GM18858 (cell line): Measurements from ENCODE around the gene TRIM66.
"Not testable (repeated sequence)": the region's sequence is repeated elsewhere in the genome, so short reads cannot be mapped to it uniquely, and the experiment has no call there.

Experiments
- ATAC-seq: cut with Tn5 transposase; IDR thresholded peaks from one replicate; pipeline ENCODE4 v1.9.1; 2021; ENCODE audit not compliant: unreplicated experiment

TRIM66 gene

DNA sequence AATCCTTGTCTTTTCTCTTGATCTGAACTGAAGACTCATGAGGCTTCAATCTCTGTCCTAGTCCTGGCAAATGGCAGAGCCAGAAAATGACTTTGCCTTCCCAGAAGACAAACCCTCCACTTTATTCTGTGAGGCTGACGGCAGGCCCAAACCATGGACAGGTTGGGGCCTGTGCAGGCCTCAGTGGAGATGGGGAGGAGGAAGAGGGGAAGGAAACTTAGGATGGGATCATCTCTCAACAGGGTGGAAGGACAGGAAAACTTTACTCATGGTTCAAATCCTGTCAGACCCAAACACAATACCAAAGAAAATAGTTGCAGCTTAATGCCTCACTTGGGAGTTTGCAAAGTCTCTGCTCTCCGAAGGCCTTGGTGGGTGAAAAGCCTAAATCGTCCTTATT is 10.0 kb upstream of the TRIM66 start:
- no peak for ATAC-seq

DNA sequence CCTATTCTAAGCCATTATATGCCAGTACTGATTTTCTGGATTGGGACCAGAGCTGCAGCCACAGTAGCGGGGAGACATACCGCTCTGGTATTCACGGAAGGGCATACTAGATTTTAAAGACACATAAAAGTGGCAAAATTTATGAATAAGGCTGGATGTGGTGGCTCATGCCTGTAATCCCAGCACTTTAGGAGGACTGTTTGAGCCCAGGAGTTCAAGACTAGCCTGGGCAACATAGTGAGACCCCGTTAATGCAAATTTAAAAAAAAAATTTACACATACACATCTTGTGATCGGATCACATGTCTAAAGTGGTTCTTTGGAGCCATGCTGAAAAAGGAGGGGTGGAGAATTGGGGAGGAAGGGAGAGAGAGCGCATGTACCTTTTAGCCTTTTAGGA is 9.1 kb upstream of the TRIM66 start:
- ATAC-seq, result no peak

DNA sequence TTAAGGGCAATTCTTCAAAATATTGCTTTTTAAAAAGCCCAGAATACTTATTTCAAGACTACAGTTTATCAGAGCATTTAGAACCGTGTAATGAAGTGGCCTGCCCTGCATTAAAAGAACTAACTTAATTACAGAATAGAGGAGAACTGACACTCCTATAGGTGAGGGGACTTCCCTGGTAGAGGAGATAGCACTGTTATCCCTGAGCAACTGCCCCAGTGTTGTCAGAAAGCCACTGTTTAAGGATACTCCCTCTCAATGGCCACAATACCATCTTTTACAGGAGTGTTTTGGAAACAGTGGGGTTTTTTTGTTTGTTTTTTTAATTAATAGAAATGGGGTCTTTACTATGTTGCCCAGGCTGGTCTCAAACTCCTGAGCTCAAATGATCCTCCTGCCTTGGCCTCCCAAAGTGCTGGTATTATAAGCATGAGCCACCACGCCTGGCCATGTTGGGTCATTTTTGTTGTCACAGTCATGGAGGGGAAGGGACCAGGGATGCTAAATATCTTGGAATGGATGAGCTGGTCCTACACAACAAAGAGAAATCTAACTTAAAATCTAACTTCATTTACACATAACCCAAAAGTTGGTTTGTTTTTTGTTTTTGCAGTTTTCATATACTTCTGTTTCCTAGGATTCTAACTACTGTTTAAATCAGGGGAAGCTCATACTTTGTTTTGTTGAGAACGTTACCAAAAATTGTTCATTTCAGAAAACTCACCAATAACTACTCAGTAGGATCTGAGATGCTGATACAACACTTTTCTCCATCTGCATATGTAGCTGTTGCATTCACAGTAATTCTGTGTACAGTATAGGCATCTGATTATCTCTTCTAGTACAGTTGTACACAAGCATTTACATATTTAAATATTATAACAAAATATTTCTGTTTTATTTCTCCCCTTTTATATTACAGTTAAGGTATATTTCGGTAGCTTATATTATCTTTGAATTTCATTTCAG is 8.2 kb upstream of the TRIM66 start:
- no peak for ATAC-seq

DNA sequence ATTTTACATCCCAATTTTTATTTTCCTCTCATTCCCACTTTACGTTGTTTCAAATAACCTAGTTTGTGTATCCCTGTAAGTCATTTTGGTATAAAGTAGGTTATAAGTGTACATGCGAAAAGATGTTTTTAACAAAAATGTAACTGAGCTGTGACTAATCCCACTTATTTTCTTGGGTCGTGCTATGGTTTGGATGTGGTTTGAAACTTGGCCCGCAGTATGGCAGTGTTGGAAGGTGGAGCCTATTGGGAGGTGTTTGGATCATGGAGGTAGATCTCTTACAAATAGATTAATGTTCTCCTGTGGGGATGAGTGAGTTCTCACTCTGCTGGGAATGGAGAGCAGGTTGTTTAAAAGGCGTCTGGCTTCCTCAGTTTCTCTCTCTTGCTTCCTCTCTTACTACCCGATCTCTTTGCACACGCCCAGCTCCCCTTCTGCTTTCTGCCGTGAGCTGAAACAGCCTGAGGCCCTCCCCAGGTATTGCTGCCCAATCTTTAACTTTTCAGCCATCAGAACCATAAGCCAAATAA is 7.3 kb upstream of the TRIM66 start:
- ATAC-seq, result no peak

DNA sequence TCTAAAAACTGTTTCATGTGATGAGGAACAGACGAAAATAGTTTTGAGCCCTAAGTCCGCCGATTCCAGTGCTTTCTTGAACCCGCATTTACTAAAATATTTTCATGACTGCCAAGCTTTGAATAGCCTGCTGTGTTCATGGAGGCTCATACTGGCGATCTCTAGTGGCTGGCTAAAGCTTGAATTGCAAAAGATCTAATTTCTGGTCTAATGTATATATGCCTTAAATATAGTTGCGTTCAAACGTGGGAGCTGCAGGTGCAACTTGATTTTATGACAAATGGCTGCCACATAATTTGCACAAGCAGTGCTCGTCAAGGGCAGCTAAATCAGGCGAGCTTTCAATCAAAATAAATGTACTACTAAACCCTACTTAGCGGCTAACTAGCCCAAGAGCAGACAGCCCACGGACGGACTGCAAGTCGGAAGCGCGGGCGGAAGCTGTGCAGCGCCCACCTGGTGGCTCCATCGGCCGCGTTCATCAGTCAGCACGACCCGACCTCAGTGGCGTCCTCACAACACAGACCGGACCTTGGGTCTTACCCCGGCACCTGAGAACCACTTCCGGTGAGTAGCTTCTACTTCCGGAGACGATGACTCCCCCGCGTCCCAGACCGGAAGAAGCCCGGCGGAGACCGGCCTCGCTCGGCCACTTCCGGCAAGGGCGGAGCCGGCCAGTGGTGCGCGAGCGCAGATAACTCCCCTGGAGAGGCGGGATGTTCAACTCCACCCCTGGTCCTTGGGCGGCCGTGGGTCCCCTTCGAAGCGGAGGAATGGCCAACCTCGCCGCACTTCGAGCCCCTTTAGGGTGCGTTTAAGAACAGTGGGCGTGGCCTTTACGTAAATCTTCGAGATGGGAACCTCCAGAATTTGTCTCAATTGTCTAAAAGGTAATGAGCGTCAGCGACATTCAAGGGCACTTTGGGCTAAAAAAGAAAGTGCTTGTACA is 6.2 kb upstream of the TRIM66 start:
- peak; percentile 83 for ATAC-seq

DNA sequence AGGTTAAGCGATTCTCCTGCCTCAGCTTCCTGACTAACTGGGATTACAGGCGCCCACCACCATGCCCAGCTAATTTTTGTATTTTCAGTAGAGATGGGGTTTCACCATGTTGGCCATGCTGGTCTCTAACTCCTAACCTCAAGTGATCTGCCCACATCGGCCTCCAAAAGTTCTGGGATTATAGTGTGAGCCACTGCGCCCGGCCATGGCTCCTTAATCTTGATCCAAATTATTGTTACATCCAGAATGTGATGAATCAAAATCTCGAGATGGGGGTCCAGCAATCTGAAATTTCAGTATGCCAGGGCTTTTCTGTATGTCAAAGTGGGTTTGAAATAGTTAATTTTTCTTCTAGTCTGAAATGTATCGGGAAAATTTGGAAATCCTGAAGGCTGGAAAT is 3.9 kb upstream of the TRIM66 start:
- no peak for ATAC-seq

DNA sequence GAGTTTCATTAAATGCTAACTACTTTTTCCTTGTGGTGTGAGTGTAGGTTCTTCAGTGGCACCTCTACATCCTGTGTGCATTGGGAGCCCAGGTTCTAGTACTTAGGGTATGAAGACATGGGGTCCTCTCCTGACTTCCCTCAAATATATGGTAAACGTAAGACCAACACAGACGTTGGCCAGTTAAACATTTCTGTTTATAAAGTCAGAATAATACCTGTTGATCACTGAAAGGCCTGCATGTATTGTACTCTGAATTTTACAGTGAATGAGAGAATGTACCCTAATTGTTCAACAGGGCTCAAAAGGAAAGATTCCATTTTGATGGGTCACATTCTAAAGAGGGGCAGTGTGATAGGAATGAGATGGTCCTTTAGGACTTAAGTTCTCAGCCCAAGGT is 3.4 kb upstream of the TRIM66 start:
- ATAC-seq, result no peak

DNA sequence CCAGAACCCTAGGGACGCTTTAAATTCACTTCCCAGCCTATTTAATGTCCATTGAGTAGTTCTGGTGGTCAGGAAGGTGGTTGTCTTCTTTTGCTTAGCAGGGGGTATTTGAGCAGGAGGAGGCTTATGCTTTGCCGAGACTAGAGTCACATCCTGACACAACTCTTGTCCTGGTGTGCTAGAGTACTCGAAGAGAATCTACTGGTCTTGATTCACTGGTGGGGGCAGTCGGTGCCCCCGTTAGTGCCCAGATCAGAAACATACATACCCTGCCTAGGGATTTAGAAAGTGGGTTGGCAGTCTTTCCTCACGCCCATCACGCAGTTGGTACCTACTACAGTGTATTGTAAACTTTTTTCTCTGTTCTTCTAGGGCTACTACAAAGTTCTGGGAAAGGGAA is 2.8 kb upstream of the TRIM66 start:
- no peak for ATAC-seq

DNA sequence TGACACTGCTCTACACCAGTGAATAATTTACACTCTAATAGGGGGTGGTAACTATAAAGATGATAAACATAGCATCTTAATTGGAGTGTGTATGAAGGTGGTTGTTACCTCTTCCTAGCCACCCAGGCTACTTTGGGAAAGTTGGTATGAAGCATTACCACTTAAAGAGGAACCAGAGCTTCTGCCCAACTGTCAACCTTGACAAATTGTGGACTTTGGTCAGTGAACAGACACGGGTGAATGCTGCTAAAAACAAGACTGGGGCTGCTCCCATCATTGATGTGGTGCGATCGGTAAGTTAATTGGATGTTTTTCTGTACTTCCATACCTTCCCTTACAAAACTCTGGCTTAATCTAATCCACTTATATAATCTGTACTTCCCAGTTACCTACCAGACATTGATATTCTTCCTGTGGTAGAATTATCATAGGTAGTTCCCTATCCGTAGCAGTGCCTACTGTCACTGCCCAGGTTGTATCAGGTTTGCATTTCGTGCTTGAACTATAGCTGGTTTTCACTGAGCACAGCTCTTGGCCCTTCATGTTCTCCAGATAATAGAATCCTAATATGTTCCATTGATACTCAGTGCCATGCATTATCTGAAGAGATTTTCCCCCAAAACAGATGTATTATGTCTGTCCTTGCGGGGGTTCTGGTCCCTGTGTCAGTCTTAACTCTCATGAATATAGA is 2.3 kb upstream of the TRIM66 start:
- no peak for ATAC-seq

DNA sequence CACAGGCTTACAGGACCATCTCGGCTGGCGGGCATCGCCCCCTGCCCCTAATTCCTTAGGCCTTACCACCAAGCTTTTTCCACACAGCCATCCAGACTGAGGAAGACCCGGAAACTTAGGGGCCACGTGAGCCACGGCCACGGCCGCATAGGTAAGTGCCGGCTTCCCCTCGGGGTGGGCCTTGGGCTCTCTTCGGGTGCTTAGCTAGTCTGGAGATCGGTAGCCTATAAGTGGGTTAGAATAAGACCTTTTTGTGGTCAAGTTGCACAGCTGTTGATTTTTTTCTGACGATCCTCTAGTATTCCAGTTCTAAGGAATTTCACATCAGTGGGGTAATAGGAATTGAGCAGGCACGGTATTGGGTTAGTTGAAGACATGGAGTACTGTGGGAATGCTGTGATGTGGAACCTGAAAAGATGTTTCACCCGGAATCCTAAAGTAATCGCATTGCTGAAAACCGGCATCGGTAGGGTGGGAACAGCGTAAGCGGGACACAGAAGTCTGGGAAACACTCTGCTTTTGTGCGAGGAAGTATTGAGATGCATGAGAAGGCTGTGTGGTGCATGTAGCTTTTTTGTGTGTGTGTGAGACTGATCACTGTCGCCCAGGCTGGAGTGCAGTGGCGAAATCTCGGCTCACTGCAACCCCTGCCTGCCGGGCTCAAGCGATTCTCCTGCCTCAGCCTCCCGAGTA is 796 bp upstream of the TRIM66 start:
- no peak for ATAC-seq

DNA sequence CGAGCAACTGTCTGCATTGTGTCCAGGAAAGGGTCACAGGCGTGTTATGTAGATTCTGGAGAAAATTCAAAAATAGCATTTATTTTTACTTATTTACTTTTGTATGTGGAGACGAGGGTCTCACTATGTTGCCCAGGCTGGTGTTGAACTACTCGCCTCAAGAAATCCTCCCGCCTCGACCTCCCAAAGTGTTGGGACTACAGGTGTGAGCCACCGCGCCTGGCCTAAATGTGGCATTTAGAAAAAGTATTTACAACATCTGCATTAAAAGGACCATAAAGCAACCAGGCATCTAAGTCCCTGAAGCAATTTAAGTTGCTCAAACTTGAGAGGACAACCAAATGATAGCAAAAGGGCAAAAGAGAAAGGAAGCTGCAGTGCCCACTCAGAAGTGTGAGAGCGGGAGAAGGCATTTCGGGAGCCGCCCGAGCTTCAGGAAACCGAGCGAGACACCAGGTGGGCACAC is 595 bp downstream of the TRIM66 start:
- ATAC-seq, result no peak

DNA sequence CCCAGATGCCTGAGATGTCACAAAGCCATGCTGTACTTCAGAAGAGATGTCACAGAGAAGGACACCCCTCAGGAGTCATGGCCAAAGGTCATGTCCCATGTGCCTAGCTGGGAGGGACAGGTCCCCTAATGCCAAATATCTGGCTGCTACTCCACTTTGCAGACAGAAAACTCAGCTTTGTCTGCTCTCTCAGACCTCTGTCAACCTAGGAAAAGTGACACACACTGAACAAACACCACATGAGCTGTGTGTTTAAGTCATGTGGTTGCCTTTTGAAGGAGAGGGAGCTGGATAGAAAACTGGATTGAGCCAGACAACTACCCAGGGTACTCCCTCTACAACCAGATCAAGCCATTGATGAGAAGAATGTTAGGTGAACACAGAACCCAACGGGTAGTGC is 3.5 kb downstream of the TRIM66 start:
- no peak for ATAC-seq

DNA sequence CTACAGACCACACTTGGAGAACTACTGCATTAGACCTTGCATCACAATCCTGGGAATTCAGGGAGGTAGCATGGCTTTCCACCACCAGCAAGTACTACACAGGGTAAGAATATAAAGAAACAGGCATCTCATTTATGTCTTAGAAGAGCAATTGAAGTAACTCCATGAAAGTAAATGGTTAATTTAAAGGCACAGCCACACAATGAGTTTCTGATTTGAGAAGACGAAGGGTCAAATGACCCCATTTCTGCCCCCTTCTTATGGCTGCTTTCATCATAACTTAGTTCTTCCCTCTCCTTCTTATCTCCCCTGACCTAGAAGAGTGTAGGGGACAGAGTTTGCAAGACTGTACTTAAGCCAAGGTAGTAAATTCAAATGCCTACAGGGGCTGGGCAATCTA is 6.0 kb downstream of the TRIM66 start:
- no peak for ATAC-seq

DNA sequence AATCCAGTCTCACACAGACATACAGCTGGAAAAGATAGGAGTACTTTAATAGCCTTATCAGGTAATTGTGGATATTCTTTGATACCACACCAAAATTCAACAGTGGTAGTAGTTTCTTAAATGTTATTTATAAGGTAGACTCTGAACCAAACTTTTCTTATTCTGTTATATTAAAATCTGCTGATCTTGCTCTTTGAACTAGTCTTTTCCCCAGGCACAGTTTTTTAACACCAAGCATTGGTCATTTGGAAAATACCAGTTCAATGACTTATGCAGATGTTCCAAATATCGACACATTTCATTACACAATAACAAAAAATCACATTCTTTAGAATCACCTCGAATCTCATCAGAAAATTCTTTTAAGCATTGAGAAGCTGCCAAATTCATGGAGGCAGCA is 7.6 kb downstream of the TRIM66 start:
- ATAC-seq, result no peak

DNA sequence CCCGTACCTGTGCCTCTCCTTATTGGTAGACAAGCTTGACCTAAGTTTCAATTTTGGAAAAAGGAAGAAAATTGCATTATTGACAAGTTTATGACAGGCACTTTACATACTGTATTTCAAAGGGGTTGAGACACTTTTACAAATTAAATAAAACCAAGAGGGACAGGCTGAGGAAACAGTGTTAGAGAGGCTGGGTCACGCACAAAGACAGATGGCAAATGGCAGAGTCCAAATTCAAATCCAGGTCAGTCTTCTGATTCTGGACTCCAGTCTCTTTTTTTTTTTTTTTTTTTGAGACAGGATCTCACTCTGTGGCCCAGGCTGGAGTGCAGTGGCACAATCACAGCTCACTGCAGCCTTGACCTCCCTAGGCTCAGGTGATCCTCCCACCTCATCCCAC is 10.1 kb downstream of the TRIM66 start:
- ATAC-seq, result no peak

DNA sequence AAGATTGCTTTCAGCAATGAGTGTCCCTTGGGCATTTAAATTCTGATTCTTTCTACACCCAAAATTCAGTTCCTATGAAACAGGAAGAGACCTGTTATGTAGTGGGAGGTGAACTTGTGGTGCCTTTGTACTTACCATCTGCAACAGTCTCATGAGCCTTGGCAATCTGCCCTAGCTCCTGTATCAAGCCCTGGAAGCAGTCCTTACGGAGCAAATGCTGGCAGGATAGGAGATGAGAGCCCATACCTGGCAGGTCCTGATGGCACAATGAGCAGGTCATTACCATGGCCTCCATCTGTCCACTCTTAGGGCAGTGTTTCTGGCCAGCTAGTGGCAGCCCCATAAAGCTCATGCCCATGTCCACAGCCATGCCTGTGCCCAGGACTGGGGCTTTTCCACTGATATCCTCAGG is 10.8 kb downstream of the TRIM66 start:
- ATAC-seq, result no peak

DNA sequence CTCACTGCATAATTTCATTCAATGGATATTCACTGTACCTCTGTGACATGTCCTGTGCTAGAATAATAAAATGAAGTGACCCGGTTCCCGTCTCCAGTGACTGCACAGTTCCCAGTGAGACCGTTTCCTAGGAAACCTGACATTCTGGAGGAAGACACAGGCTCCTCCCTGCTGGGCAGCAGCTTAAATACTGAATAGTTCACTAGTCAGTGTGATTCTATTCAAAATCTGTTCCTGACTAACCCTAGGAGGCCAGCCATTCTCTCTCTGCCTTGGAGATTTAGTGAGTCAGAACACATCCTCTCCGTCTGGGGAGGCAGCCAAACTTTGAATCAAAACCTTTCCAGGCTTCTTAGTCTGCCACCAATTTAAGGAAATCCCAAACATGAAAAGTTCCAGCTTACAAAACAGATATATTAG is 11.3 kb downstream of the TRIM66 start:
- ATAC-seq, result no peak

DNA sequence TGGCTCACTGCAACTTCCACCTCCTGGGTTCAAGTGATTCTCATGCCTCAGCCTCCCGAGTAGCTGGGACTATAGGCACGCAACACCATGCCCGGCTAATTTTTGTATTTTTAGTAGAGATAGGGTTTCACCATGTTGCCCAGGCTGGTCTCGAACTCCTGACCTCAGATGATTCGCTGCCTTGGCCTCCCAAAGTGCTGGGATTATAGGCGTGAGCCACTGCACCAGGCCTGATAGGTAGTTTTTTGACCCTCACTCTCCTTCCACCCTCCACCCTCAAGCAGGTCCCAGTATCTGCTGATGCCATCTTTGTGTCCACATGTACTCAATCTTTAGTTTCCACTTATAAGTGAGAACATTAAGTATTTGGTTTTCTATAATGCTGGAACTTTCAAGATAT is 12.4 kb downstream of the TRIM66 start:
- not testable (repeated sequence) for ATAC-seq

DNA sequence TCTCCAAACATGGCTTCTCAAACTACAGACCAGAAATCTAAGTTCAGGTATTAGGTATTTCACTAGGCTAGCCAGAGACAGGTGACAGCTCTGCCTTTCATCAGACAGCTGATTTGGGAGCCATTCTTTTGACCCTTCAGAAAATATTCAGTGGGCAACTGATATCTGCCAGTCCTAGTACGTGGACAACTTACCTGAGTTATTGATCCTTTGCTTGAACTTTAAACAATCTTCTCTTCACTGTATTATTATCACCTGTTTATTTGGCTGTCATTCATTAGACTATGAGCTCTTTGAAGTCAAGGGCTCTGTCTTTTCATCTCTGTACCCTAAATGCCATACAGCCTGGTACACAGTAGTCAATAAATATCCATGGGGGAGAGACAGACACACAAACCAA is 17.2 kb downstream of the TRIM66 start:
- ATAC-seq, result no peak
